COLO668 (cell line): ENCODE measurements around the gene DAB2.
"Not testable (repeated sequence)": the region's sequence is repeated elsewhere in the genome, so short reads cannot be mapped to it uniquely, and the experiment has no call there.

Source experiments
- DNase-seq: peaks from one replicate; lab custom pipeline; 2025; ENCODE audit not compliant: unreplicated experiment; lab: John Stamatoyannopoulos, UW

DAB2 gene

DNA sequence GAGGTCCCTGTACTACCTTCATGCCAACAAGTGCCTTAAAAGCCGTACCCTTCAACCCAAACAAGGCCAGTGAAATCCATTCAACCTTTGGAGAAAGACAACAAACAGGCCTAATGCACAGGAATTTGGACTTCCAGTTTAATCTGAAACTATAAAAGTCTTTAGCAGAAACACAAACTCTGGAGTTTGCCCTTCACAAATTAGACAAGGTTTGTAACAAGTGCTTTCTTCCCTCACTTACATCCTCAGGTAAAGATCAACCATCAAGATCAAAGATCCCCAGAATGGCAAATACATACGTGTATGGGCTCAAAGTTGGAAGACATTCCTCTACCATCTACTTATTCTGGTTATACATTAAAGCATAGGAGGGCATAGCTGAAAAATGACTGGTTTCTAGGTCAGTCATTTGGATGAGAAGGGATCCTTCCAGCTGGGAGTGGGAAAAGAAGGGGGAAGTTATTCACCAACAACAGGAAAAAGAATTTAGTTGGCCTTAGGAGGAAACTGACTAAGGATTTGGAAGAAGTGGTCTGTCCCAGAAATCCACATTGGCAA, 2.0 kb downstream of the DAB2 start:
- DNase-seq, result no peak

DNA sequence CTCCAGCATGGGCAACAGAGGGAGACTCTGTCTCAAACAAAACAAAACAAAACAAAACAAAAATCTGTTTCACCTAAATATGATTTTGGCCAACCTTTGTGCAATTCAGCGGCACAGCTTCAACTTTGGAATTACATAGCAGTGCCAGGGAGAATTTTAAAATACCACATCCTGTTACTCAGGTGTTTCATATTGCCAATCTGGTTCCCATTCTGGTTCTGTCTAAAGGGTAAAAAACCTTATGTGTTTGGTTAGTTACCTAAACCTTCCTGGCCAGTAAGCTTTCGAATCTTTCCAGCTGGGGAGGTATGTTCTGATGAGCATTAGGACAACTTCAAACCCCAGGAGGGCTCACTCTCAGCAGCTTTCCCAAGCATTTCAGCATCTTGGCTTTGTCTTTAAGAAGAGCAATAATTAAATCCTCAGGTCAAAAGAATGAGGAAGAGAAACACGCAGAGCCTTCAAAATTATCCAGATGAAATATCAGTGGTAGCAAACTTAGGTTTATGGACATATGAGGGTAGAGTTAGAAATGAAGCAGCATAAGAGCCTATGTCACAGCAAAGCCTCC, 2.7 kb downstream of the DAB2 start:
- DNase-seq, result no peak

GRCh38 chr5:39420482-39421145, 4.2 kb downstream of the DAB2 start:
- DNase-seq, result no peak

DNA sequence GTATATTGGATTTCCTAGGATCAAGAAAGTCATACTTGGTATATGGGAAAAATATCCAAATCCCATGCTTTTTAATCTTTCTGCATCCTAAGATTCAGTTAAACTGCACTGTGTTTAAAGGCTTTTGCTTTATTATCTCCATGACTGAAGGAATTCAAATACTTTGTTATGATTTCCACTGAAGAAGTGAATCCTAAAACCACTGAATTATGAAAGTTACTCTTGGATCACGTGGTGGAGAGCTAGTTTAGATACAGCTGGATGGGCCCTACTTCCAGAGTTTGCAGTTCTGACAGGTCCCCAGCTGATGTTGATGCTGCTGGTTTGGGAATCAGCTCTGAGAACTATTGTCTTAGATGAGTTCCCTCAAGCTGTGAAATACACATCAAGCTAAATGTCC, 5.0 kb downstream of the DAB2 start:
- no peak for DNase-seq

DNA sequence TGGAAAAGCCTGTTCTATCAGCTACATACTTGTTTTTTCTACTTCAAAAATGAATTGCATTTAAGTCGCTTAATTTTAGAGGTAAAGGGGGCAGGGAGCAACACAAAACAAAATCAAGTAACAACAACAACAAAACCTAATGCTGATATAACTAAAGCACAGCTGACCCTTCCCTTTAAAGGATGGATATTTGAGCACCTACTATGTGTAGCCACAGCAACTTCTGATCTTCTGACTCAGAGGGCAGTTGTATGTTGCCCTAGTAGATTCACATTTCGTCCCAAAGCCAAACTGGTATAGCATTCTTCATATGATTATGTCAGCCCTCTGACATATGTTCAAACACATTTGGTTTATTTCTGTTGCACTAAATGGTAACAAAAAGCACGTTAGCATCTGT, 6.8 kb downstream of the DAB2 start:
- no peak for DNase-seq

DNA sequence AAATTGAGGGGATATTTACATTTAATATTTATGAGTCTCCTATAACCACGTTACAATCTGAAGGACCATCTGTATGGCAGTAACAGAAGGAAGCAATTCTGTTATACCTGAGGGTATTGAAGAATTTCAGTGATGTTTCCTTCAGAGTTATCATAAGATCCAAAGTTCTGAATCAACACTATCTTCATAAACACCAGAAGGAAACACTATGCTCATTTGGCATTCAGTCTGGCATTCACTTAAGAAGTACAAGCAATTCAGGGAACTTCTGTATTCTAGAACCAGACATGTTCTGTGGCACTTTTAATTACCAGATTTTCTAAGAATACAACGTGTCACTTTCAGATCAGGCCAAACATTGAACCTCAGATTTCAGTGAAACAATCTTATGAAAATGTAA, 9.6 kb downstream of the DAB2 start:
- DNase-seq, result no peak

- DNase-seq, result no peak
These were observed 10.4 kb downstream of the DAB2 start for GRCh38 chr5:39414426-39414825.

DNA sequence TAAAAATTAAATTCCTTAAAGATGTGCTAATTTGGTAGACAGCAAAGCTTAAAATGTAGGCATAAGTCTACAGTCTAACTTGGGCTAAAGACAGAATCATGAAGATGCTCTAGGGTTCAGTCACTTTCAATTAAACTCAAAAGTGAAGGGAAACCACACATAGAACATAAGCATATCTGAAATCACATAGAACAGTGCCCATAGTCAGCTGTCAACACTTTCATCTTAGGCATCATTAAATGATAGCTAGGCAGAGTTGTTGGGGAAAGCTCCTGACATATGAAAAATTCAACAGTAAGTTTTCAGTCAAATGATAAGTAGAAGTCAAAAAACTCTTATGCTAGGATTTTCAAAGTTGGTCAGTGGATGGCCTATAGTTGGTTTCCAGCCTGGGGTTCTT, 11.0 kb downstream of the DAB2 start:
- no peak for DNase-seq

DNA sequence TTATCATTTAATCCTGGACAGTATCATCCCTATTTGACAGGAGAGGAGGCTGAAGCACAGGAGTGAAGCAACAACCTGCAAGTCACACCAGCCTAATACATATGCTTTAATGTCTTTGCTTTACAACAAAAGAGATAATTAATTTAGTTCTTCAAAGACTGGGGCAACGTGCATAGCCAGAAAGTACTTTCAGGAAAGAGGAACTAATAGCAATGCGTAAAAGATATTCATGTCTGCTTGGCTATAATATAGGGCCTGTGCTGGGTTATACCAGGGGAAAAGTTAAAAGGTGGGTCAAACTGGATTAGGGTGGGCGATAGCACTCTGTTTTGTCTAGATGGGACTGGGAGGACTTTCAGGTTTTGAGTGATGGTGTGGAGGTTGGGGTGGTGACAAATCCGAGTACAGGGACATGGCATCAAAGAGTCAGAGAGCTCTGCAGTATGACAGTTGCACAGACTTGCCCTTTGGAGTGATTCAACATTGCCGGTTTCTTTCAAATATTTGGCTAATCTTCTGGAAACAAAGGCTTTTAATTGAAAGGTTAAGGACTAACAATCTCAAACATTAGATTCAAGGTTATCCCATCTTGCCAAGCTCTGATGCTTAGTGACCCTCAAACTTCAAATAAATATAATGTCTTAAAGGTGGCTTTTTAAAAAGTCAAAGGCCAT, 11.9 kb downstream of the DAB2 start:
- no peak for DNase-seq

DNA sequence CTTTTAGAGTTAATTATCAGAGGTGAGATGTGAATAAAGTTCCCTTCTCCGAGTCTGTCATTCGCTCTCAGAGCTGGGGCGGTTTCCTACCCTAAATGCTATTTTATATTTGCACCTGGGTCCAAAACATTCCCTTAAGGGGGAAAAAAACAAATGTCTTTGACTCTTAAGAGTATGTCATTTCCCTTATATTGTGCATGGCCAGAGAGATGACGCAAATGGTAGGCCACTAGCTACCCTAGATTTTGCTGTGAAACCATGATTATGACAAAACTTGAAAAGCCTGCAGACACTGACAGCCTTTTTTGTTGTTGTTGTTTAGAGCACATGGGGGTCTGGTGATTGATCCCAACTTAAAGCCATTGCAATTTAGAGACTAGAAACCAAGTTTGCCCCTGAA, 12.8 kb downstream of the DAB2 start:
- DNase-seq, result no peak

GRCh38 chr5:39411061-39411460, 13.7 kb downstream of the DAB2 start:
- no peak for DNase-seq

- no peak for DNase-seq
These were observed 15.7 kb downstream of the DAB2 start for GRCh38 chr5:39409033-39409432.

DNA sequence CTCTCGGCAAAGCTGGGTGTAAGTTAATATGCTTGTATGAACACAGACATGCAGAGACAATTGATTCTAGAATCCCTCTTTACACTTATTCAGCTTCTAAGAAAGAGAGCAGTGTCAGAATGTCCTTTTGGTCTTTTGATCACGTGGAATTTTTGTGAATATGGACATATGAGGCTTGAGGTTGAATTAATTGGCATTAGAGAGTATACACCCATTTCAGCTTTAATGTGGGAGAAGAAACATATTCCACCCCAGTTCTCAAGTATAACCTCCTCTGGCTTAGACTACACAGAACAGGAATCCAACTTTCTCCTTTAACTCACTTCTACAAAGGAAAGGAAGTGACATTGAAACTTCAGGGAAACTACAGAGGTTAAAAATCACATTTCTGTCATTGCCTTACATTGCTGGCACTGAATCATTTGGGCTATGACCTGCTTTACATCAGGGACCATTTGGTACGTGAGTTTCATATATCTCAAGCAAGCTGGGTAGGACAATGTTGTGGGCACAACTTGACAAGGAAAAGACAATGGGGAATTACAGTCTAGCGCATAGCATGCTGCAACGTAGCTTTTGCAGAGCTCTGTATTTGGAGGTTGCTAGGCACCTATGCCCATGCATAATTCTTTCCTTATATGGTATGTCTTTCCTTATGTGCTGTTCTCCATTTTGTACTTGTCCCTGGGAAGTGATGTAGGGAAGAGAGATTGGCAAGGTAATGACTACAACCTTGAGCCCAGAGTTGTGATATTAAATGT, 19.5 kb downstream of the DAB2 start:
- no peak for DNase-seq

DNA sequence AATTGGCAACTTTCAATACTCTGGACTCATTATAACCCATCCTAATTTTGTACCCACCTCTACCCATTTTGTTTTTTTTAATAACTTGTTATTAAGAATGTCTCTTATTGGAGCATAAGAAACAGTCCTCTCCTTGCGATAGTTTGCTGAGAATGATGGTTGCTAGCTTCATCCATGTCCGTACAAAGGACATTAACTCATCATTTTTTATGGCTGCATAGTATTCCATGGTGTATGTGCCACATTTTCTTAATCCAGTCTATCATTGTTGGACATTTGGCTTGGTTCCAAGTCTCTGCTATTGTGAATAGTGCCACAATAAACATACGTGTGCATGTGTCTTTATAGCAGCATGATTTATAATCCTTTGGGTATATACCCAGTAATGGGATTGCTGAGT, 21.0 kb downstream of the DAB2 start:
- DNase-seq, result not testable (repeated sequence)

DNA sequence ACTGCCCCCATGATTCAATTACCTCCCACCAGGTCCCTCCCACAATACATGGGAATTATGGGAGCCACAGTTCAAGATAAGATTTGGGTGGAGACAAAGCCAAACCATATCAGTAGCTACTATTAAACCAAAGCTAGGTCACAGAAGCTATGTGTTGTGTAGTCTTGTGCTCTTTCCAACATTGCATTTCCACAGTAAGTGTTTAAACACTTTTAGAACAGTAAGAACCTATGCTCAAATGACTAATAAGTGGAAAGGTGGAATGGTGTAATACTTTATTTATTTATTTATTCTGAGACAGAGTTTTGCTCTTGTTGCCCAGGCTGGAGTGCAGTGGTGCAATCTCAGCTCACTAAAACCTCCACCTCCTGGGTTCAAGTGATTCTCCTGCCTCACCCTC, 22.6 kb downstream of the DAB2 start:
- DNase-seq, result not testable (repeated sequence)

DNA sequence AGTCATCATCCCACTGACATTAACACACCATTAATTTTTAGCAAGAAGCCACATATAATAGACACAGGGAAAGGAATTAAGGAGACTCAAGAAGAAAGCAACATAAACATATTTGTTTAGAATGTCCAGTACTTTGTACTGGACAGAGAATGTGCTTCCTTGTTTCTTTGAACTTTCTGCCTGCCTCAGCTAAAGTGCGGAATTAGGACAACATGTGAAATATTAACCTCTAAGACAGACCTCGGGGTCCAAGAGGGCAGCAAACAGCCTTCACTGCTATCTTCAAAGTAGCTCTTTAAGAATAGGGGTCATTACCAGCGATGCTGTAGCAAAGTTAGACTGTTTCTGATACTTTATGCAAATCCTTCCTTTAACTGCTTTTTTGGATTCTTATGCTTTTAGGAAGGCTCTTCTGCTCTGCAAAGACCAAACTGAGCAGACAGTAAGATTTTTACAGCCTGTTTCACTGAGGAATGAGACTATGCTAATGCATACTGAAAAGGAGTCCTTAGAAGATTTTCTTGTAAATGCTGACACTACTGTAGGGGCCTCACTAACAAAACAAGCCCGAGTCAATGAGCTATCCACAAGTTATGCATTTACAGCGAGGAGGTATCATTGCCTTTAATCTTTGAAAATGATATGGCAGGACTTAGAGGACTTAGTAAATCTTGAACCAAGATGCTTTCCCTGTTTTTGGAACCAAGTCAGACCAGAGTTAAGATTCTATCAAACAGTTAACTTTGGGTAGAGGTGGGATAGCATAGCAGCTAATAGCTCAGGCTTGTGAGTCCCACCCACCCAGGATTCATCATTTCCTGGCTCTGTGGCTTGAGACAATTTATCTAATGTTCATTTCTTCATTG, 23.8 kb downstream of the DAB2 start:
- no peak for DNase-seq

- DNase-seq, result no peak
These were observed 25.4 kb downstream of the DAB2 start for GRCh38 chr5:39399135-39400036.

DNA sequence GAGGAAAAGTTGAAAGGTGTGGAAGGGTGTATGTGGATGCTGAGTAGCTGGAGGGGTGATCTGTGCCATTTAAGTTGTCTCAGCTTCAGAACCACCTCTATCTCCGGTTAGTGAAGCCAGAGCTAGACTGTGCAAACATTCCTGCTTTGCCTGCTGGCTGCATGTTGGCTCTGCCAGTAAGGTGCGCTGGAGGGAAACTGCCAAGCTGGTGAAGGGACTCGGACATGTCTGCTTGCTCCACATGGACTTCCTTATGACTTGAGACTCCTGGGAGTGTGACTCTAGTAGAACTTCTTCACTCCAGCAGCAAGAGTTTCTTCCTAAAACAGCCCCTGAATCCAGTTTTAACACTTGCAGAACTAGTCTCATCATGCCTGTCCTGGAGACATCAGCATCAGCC, 27.9 kb downstream of the DAB2 start:
- DNase-seq, result no peak

DNA sequence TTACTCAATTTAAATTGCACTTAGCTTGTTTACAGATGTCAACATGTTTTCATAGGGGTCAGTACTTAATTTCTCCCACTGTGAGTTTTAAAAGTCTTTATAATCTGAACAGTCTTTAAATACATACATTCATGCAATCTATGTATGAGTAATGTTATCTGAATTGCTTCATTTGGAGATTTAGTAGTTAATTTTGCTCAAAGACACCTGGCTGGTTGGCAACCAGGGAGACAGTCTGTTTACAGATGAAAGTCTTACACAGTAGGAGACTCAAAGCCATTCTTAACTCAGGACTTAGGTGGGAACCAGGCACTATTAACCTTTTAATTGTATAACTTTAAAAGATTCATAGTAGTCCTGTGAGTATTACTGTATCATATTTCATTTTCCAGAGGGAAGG, 29.3 kb downstream of the DAB2 start:
- no peak for DNase-seq

GRCh38 chr5:39394946-39395345, 29.8 kb downstream of the DAB2 start:
- DNase-seq, result no peak
